ENCODE results near the gene SPATS2L.
A peak's percentile ranks its signal among the peaks of the same experiment; 100 is the strongest.

Gene SPATS2L

GRCh38 chr2:200403814-200404213 is 97.3 kb downstream of the SPATS2L start:
- WGBS, 2 experiments, result 92 to 96% methylated on average over 4 of the region's 4 CpGs
- Histone ChIP-seq H3K36me3 (ENCODE audit: control insufficient read depth, insufficient read depth, low read length) (no peaks in the 10 kb centered on the region), H3K4me3 (ENCODE audit: insufficient read depth, low read depth, low read length) (no peak overlapping the region), H3K9me3 (ENCODE audit: control insufficient read depth, low read length) (no peaks in the 10 kb centered on the region), H3K4me1 (ENCODE audit: control insufficient read depth, insufficient read depth, low read length) (no peaks in the 10 kb centered on the region), H3K27me3 (ENCODE audit: control insufficient read depth, insufficient read depth, low read length, poor library complexity, severe bottlenecking) (no peaks in the 10 kb centered on the region), H3K27ac (ENCODE audit: insufficient read depth, low read depth, low read length, poor library complexity, severe bottlenecking) (no peak overlapping the region)

- Histone ChIP-seq H3K4me3 (ENCODE audit: insufficient read depth, low read depth, low read length) (no peak overlapping the region), H3K27ac (ENCODE audit: insufficient read depth, low read depth, low read length, poor library complexity, severe bottlenecking) (no peak overlapping the region), H3K27me3 (ENCODE audit: control insufficient read depth, insufficient read depth, low read length, poor library complexity, severe bottlenecking) (no peaks in the 10 kb centered on the region), H3K9me3 (ENCODE audit: control insufficient read depth, low read length) (no peaks in the 10 kb centered on the region), H3K4me1 (ENCODE audit: control insufficient read depth, insufficient read depth, low read length) (no peaks in the 10 kb centered on the region), H3K36me3 (ENCODE audit: control insufficient read depth, insufficient read depth, low read length) (no peaks in the 10 kb centered on the region)
- 90 to 92% methylated on average over 4 of the region's 4 CpGs for WGBS, 2 experiments
These were observed 98.1 kb downstream of the SPATS2L start for GRCh38 chr2:200404615-200405014.

- no peak overlapping the region for H3K4me3 ChIP-seq (ENCODE audit: insufficient read depth, low read depth, low read length)
- H3K9me3 ChIP-seq (ENCODE audit: control insufficient read depth, low read length), result no peaks in the 10 kb centered on the region
- H3K27me3 ChIP-seq (ENCODE audit: control insufficient read depth, insufficient read depth, low read length, poor library complexity, severe bottlenecking), result no peaks in the 10 kb centered on the region
- H3K36me3 ChIP-seq (ENCODE audit: control insufficient read depth, insufficient read depth, low read length), result no peaks in the 10 kb centered on the region
- H3K4me1 ChIP-seq (ENCODE audit: control insufficient read depth, insufficient read depth, low read length), result no peaks in the 10 kb centered on the region
- WGBS, 2 experiments, result 75 to 77% methylated on average over 1 of the region's 1 CpG
- no peak overlapping the region for H3K27ac ChIP-seq (ENCODE audit: insufficient read depth, low read depth, low read length, poor library complexity, severe bottlenecking)
These were observed 99.3 kb downstream of the SPATS2L start for GRCh38 chr2:200405599-200406298.

GRCh38 chr2:200406379-200406778 is 99.9 kb downstream of the SPATS2L start:
- H3K9me3 ChIP-seq (ENCODE audit: control insufficient read depth, low read length), result no peaks in the 10 kb centered on the region
- H3K4me1 ChIP-seq (ENCODE audit: control insufficient read depth, insufficient read depth, low read length), result no peaks in the 10 kb centered on the region
- WGBS, 2 experiments, result 90 to 94% methylated on average over 1 to 2 of the region's 2 CpGs
- no peak overlapping the region for H3K4me3 ChIP-seq (ENCODE audit: insufficient read depth, low read depth, low read length)
- no peak overlapping the region for H3K27ac ChIP-seq (ENCODE audit: insufficient read depth, low read depth, low read length, poor library complexity, severe bottlenecking)
- H3K36me3 ChIP-seq (ENCODE audit: control insufficient read depth, insufficient read depth, low read length), result no peaks in the 10 kb centered on the region
- H3K27me3 ChIP-seq (ENCODE audit: control insufficient read depth, insufficient read depth, low read length, poor library complexity, severe bottlenecking), result no peaks in the 10 kb centered on the region

- H3K27me3 ChIP-seq (ENCODE audit: control insufficient read depth, insufficient read depth, low read length, poor library complexity, severe bottlenecking), result no peaks in the 10 kb centered on the region
- H3K4me3 ChIP-seq (ENCODE audit: insufficient read depth, low read depth, low read length), result no peak overlapping the region
- H3K27ac ChIP-seq (ENCODE audit: insufficient read depth, low read depth, low read length, poor library complexity, severe bottlenecking), result no peak overlapping the region
- H3K36me3 ChIP-seq (ENCODE audit: control insufficient read depth, insufficient read depth, low read length), result no peaks in the 10 kb centered on the region
- 90 to 91% methylated on average over 19 of the region's 19 CpGs for WGBS, 2 experiments
- H3K4me1 ChIP-seq (ENCODE audit: control insufficient read depth, insufficient read depth, low read length), result no peaks in the 10 kb centered on the region
- H3K9me3 ChIP-seq (ENCODE audit: control insufficient read depth, low read length), result no peaks in the 10 kb centered on the region
These were observed 102.2 kb downstream of the SPATS2L start for GRCh38 chr2:200408428-200409316.

GRCh38 chr2:200411831-200412230 is 105.3 kb downstream of the SPATS2L start:
- H3K4me3 ChIP-seq (ENCODE audit: insufficient read depth, low read depth, low read length), result no peak overlapping the region
- no peaks in the 10 kb centered on the region for H3K36me3 ChIP-seq (ENCODE audit: control insufficient read depth, insufficient read depth, low read length)
- no peaks in the 10 kb centered on the region for H3K9me3 ChIP-seq (ENCODE audit: control insufficient read depth, low read length)
- peaks cover 13% of the 10 kb centered on the region for H3K4me1 ChIP-seq (ENCODE audit: control insufficient read depth, insufficient read depth, low read length)
- no peak overlapping the region for H3K27ac ChIP-seq (ENCODE audit: insufficient read depth, low read depth, low read length, poor library complexity, severe bottlenecking)
- H3K27me3 ChIP-seq (ENCODE audit: control insufficient read depth, insufficient read depth, low read length, poor library complexity, severe bottlenecking), result no peaks in the 10 kb centered on the region

- H3K4me1 ChIP-seq (ENCODE audit: control insufficient read depth, insufficient read depth, low read length), result peaks cover 25% of the 10 kb centered on the region
- 95 to 98% methylated on average over 2 to 4 of the region's 5 CpGs for WGBS, 2 experiments
- H3K27ac ChIP-seq (ENCODE audit: insufficient read depth, low read depth, low read length, poor library complexity, severe bottlenecking), result no peak overlapping the region
- no peaks in the 10 kb centered on the region for H3K9me3 ChIP-seq (ENCODE audit: control insufficient read depth, low read length)
- no peaks in the 10 kb centered on the region for H3K27me3 ChIP-seq (ENCODE audit: control insufficient read depth, insufficient read depth, low read length, poor library complexity, severe bottlenecking)
- H3K36me3 ChIP-seq (ENCODE audit: control insufficient read depth, insufficient read depth, low read length), result no peaks in the 10 kb centered on the region
- H3K4me3 ChIP-seq (ENCODE audit: insufficient read depth, low read depth, low read length), result no peak overlapping the region
These were observed 107.9 kb downstream of the SPATS2L start for GRCh38 chr2:200414367-200414766.

- 100% methylated on average over 1 of the region's 2 CpGs; no CpG with 5 or more reads in 1 of the 2 experiments for WGBS, 2 experiments
- Histone ChIP-seq H3K27ac (ENCODE audit: insufficient read depth, low read depth, low read length, poor library complexity, severe bottlenecking) (no peak overlapping the region), H3K36me3 (ENCODE audit: control insufficient read depth, insufficient read depth, low read length) (no peaks in the 10 kb centered on the region)
These were observed 109.0 kb downstream of the SPATS2L start for GRCh38 chr2:200415455-200415854.

GRCh38 chr2:200416878-200417277 is 110.4 kb downstream of the SPATS2L start:
- Histone ChIP-seq H3K4me1 (ENCODE audit: control insufficient read depth, insufficient read depth, low read length) (peaks cover 26% of the 10 kb centered on the region), H3K9me3 (ENCODE audit: control insufficient read depth, low read length) (no peaks in the 10 kb centered on the region), H3K36me3 (ENCODE audit: control insufficient read depth, insufficient read depth, low read length) (no peaks in the 10 kb centered on the region), H3K27ac (ENCODE audit: insufficient read depth, low read depth, low read length, poor library complexity, severe bottlenecking) (peak overlapping the region; percentile 80), H3K27me3 (ENCODE audit: control insufficient read depth, insufficient read depth, low read length, poor library complexity, severe bottlenecking) (no peaks in the 10 kb centered on the region), H3K4me3 (ENCODE audit: insufficient read depth, low read depth, low read length) (no peak overlapping the region)
- WGBS, 2 experiments, result 36 to 47% methylated on average over 7 to 8 of the region's 8 CpGs

More at GRCh38 chr2:200415455-200415854, 109.0 kb downstream of the SPATS2L start:
- no peaks in the 10 kb centered on the region for H3K27me3 ChIP-seq (ENCODE audit: control insufficient read depth, insufficient read depth, low read length, poor library complexity, severe bottlenecking)
- no peak overlapping the region for H3K4me3 ChIP-seq (ENCODE audit: insufficient read depth, low read depth, low read length)
- H3K4me1 ChIP-seq (ENCODE audit: control insufficient read depth, insufficient read depth, low read length), result peaks cover 26% of the 10 kb centered on the region
- H3K9me3 ChIP-seq (ENCODE audit: control insufficient read depth, low read length), result no peaks in the 10 kb centered on the region

DNA sequence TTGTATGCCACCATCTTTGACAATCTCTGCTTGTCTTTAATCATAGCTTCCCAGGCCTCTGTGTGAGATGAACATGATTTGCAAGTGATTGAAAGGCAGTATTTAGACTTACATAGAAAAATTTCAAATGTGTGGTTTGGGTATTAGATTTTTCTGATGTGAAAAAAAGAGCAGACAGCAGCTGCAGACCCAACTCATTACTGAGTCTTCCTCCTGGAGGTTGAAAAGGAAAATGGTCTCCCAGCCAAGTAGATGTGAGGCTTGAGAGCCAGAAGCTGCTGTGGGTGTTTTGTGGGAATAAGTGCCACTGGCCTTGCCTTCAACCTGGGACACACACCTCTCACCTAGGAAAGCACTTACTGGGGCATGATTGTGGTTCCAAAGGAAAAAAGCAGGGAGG is 110.9 kb downstream of the SPATS2L start:
- no peaks in the 10 kb centered on the region for H3K9me3 ChIP-seq (ENCODE audit: control insufficient read depth, low read length)
- no peak overlapping the region for H3K4me3 ChIP-seq (ENCODE audit: insufficient read depth, low read depth, low read length)
- no peaks in the 10 kb centered on the region for H3K36me3 ChIP-seq (ENCODE audit: control insufficient read depth, insufficient read depth, low read length)
- peaks cover 26% of the 10 kb centered on the region for H3K4me1 ChIP-seq (ENCODE audit: control insufficient read depth, insufficient read depth, low read length)
- peak overlapping the region; percentile 80 for H3K27ac ChIP-seq (ENCODE audit: insufficient read depth, low read depth, low read length, poor library complexity, severe bottlenecking)
- H3K27me3 ChIP-seq (ENCODE audit: control insufficient read depth, insufficient read depth, low read length, poor library complexity, severe bottlenecking), result no peaks in the 10 kb centered on the region

Measured in ectodermal cell (in vitro differentiated cells).